ENCODE data around the gene PRDX2.

DNA sequence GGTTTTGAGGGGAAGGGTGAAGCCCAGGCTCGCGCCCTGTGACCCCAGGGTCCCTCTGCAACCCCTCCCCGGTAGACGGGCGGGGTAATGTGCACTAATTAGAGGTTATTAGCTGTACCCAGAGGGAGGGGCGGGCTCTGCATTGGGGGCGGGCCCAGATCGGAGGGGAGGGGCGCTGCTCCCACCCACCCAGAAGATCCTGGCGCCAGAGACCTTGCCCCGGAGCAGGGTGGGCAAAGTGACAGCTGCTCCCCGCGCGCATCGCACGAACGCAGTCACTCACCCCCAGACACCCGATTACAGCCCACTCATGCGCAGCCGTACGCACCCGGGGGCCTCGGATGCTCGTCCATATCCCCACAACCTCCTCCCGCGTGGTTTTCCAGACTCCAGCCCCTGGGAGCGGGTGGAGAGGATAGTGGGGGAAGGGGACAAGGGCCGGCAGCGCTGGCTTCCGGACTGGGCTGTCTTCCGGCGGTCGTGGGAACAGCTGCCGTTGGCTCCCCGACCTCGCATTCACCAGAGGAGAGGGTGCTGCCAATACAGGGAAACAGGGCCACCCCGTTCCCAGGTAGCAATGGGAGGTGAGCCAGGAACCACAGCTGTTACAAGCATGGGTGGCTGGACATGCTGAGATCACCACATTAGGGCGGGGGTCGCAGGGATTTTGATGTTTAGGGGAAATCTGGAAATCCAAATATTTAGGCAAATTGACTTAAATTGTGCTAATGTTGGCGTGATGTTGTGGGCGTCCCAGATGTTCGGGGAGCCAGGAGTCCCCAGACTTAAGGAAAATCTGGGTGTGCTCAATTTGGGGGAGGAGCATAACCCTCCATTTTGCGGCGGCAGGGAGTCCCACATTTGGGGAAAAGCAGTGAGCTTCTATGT is 23.3 kb downstream of the PRDX2 start:
- TF ChIP-seq FOXK2 (IDR thresholded peaks at IDR 0.05) = no peak
- TF ChIP-seq, protein P1, sequence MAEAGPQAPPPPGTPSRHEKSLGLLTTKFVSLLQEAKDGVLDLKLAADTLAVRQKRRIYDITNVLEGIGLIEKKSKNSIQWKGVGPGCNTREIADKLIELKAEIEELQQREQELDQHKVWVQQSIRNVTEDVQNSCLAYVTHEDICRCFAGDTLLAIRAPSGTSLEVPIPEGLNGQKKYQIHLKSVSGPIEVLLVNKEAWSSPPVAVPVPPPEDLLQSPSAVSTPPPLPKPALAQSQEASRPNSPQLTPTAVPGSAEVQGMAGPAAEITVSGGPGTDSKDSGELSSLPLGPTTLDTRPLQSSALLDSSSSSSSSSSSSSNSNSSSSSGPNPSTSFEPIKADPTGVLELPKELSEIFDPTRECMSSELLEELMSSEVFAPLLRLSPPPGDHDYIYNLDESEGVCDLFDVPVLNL (IDR thresholded peaks at IDR 0.05; ENCODE audit: low read depth, low read length) = no peak
- TF ChIP-seq, protein P2, sequence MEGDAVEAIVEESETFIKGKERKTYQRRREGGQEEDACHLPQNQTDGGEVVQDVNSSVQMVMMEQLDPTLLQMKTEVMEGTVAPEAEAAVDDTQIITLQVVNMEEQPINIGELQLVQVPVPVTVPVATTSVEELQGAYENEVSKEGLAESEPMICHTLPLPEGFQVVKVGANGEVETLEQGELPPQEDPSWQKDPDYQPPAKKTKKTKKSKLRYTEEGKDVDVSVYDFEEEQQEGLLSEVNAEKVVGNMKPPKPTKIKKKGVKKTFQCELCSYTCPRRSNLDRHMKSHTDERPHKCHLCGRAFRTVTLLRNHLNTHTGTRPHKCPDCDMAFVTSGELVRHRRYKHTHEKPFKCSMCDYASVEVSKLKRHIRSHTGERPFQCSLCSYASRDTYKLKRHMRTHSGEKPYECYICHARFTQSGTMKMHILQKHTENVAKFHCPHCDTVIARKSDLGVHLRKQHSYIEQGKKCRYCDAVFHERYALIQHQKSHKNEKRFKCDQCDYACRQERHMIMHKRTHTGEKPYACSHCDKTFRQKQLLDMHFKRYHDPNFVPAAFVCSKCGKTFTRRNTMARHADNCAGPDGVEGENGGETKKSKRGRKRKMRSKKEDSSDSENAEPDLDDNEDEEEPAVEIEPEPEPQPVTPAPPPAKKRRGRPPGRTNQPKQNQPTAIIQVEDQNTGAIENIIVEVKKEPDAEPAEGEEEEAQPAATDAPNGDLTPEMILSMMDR (IDR thresholded peaks at IDR 0.05 in 2 of 3, conservative IDR thresholded peaks at IDR 0.05 in 1 of 3; ENCODE audit: control insufficient read depth in 2 of 3, extremely low read depth in 1 of 3, insufficient read depth in 1 of 3, low read depth in 3 of 3, low read length in 3 of 3) = no peak
- no peak for TF ChIP-seq ZNF274 (IDR thresholded peaks at IDR 0.05; ENCODE audit: insufficient read depth, insufficient read length)
- TF ChIP-seq FOS (IDR thresholded peaks at IDR 0.05; ENCODE audit: borderline replicate concordance, extremely low read depth, insufficient read length) = no peak
- peak; percentile 25; the same call in 1 of the 2 replicates for TF ChIP-seq TAF1 (IDR thresholded peaks at IDR 0.05; ENCODE audit: borderline replicate concordance, low read depth, low read length)
- peak; percentile 78 for TF ChIP-seq GATAD2B (conservative IDR thresholded peaks at IDR 0.05; ENCODE audit: low read depth)
- TF ChIP-seq KLF5 (IDR thresholded peaks at IDR 0.05; ENCODE audit: partially characterized antibody) = no peak
- TF ChIP-seq WRNIP1 (IDR thresholded peaks at IDR 0.05; ENCODE audit: borderline replicate concordance, low read depth, low read length) = no peak
- TF ChIP-seq SMARCA5 (IDR thresholded peaks at IDR 0.05) = no peak
- peak; percentile 74; the same call in 1 of the 2 replicates for TF ChIP-seq CHD2 (IDR thresholded peaks at IDR 0.05; ENCODE audit: borderline replicate concordance, low read depth, low read length)
- no peak for TF ChIP-seq MEF2A (IDR thresholded peaks at IDR 0.05; ENCODE audit: insufficient read depth, low read depth, low read length)

All from GM12878 (cell line).